Tibial nerve (tissue), 4 donors: Measurements from ENCODE around the gene DAB1.

Source experiments
- EP300 ChIP-seq, 2 donors: sonication (generic); formaldehyde crosslinking; IDR thresholded peaks; one replicate each; pipeline ENCODE4 v1.6.1; 2017; ENCODE audit warnings: antibody characterized with exemption in 2 of 2, mild to moderate bottlenecking in 1 of 2
- POLR2A ChIP-seq, 2 donors: fragments of 450-650 bp; IDR thresholded peaks; one replicate each; pipeline ENCODE4 v1.6.1; 2017; ENCODE audit warnings: antibody characterized with exemption in 2 of 2, mild to moderate bottlenecking in 2 of 2, moderate library complexity in 2 of 2
- TF ChIP-seq, protein P1 (sequence below), 5 experiments: fragments of 200-600 bp in 3 of 5; fragments of 450-650 bp in 2 of 5; sonication (generic) in 3 of 5; IDR thresholded peaks; one replicate each; pipeline ENCODE4 v1.5.1; 2016 to 2019; ENCODE audit warnings: antibody characterized with exemption in 5 of 5, mild to moderate bottlenecking in 3 of 5, moderate library complexity in 2 of 5

DNA sequence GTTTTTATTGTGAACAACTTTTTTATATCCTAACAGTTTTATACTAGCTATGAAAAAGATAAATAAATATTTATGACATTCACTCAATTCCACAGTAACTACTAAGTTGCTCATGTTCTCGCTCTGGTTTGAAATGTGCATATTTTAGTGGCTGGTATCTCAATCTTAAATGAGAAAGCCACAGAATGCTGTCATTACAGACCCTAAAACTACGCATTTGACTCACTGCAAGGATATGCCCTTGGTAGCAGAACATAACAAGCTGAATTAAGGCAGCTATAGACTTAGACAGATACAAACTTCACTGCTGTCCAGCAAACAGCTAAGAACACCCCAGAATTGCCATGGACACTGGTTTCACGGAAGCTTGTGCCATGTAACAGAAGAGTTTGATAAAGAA is 19.0 kb downstream of the DAB1 start:
- TF ChIP-seq, protein P1, sequence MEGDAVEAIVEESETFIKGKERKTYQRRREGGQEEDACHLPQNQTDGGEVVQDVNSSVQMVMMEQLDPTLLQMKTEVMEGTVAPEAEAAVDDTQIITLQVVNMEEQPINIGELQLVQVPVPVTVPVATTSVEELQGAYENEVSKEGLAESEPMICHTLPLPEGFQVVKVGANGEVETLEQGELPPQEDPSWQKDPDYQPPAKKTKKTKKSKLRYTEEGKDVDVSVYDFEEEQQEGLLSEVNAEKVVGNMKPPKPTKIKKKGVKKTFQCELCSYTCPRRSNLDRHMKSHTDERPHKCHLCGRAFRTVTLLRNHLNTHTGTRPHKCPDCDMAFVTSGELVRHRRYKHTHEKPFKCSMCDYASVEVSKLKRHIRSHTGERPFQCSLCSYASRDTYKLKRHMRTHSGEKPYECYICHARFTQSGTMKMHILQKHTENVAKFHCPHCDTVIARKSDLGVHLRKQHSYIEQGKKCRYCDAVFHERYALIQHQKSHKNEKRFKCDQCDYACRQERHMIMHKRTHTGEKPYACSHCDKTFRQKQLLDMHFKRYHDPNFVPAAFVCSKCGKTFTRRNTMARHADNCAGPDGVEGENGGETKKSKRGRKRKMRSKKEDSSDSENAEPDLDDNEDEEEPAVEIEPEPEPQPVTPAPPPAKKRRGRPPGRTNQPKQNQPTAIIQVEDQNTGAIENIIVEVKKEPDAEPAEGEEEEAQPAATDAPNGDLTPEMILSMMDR (IDR thresholded peaks at IDR 0.05), result no peak
- TF ChIP-seq EP300 (IDR thresholded peaks at IDR 0.05), result no peak
- no peak for TF ChIP-seq POLR2A (IDR thresholded peaks at IDR 0.05)
